HG03064 (cell line): ENCODE data around the gene NME4.

Source experiments
- ATAC-seq: cut with Tn5 transposase; IDR thresholded peaks from one replicate; pipeline ENCODE4 v1.9.1; 2021; ENCODE audit warnings: low read depth; ENCODE audit not compliant: unreplicated experiment

The NME4 gene

DNA sequence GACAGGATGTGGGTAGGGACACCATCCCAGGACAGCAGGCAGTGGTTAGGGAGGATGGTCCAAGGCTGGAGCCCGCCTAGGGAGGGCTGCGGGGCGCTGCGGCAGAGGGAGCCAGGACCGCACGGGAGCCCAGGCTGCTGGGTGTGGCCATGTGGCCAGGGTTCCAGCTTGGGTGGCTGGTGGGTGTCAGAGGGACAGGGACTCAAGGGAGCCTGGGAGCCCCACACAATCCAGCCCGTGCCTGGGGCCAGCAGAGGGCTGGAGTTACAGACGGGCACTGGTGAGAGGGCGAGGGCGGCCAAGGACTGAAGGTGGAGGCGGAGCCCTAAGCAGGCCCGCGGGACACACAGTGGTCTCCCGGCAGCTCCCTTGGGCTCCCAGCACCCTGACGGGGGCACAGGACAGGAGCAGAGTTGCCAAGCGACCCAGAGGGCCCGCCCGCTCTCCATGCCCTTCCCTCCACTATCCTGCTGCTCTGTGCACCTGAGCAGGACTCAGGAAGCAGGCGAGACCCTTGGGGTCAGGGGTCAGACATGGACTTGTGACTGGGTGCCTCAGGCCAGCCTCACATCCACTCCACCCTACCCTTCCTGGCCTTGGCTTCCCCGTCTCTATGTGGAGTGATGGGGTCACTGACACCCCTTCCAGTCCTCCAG is 33.8 kb upstream of the NME4 start:
- no peak for ATAC-seq

DNA sequence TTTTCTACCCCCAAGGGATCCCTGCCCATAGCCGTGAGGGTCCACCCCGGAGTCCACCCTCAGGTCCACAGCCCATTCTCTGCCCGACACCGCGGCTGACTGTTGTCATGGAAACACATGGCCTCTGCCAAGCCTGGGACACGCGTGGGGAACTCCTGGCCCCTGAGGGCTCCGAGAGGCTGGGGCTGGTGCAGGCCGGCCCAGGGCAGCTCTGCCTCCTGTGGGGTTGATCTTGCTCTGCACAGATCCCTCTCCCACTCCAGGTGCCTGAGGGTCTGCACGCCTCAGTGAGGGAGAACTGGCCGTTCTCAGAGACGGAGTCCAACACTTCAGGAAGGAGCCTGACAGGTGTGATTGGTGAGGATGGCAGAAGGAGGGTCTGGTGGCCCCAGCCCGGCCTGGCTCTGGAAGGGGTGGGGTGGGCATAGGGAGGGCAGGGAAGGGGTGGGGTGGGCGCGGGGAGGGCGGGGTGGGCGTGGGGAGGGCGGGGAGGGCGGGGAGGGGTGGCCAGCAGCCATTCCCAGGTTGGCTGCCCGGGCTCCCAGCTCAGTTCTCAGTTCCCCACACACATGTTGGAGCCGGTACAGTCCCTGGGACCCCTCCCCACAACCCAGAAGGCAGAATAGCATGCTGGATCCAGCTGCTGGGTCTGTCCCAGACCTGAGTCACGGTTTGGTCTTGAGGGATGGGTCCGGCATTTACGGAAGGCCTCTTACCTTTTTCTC is 33.1 kb upstream of the NME4 start:
- ATAC-seq = no peak

DNA sequence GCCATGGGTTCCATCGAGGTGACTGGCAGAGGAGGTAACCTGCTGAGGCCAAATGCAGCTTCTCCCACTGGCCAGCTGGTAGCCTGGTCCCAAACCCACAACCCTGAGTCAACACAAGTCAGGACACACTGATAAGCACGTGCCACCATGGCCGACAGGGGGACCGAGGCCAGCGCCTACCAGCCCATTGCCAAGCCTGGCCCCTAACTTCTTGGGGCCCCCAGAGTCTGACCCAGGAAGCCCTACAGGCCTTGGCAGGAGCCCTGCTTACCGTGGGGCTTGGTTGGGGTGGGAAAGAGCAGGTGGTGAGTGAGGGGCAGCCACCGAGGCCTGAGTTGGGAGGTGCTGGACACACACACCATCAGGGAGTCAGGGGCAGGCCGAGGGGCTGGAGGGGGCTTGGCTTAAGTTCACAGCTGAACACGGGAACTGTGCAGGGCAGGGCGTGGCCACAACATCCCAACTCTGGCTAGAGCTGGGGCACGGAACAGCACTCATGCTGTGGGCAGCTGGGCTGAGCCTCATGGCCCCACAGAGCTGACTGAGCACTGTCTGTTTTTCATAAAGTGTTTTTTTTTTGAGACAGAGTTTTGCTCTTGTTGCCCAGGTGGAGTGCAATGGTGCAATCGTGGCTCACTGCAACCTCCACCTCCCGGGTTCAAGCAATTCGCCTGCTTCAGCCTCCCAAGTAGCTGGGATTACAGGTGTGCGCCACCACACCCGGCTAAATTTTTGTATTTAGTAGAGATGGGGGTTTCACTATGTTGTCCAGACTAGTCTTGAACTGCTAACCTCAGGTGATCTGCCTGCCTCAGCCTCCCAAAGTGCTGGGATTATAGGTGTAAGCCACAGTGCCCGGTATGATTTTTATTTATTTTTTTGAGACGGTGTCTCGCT is 32.2 kb upstream of the NME4 start:
- no peak for ATAC-seq

DNA sequence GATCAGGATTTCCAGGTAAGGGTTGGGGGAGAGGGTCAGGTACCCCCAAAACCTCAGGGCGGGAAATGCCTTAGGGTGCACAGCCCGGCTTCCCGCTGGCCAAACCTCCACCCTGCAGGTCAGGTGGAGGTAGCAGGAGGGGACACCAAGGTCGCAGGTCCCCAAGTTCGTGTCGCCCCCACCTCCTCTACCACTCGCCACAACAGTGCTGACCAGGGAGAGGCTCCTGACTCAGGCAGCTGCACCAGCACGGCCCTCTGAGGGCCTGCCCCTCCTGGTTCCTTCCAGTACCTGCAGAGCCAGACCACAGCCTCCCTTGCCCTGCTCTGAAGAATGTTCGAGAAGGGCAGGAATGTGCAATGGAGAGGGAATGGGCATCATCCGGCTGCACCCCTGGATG is 30.5 kb upstream of the NME4 start:
- ATAC-seq = no peak

DNA sequence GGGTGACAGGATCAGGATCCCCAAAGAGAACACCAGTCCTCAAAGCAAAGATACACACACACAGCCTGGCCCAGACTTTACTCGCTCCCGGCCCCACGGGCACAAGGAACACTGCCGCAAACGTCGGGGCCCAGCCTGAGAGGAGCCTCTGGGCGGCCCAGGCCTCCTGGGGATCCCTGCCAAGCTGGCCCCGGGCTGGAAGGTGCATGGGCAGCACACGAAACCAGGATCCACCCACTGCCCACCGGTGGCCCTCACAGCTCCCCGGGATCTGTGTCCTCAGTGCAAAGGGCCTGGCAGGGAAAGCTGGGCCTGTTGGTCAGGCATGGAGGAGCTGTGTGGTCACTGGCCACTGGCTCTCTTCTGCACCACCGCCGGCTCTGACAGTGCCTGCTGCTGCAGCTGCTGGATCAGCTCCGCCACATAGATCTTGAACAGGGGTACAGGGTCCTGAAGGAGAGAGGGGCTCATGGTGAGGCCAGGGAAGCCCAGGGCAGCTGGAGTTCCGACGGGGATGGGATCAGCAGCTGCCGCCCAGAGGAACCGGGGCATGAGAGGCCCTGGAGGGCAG is 29.6 kb upstream of the NME4 start:
- no peak for ATAC-seq

DNA sequence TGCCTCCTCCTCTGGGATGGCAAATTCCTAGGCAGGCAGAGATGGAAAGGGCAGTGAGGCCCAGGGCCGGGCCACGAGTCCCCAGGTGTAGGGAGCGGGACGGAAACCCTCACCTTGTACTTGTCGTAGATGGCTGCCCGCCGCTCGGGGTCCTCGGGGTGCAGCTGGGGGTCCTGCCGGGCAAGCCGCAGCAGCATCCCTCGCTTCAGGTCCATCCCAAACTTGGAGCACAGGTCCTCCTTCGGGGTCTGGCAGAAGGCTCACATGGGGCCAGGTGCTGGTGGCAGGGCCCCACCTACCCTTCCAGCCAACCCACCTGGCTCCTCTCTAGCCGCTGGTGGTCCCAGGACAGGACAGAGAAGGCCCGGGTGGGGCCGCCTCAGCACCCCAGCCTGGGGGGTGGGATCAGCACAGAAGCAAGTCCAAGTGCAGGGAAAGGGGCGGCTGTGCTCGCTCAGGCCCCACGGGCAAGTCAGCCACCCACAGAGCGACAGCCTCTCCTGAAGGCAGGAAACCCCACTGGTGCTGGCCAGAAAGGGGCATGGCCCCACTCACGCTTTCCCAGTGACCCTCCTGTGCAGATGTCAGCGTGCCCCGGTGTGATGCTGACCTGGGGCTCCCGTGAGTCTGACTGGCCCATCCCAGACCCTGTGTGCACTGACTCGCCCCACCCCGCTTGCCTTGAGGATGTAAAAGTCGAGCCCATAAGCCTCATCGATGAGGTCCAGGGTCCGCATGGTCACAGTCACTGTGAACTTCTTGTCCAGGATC is 28.4 kb upstream of the NME4 start:
- ATAC-seq = no peak

DNA sequence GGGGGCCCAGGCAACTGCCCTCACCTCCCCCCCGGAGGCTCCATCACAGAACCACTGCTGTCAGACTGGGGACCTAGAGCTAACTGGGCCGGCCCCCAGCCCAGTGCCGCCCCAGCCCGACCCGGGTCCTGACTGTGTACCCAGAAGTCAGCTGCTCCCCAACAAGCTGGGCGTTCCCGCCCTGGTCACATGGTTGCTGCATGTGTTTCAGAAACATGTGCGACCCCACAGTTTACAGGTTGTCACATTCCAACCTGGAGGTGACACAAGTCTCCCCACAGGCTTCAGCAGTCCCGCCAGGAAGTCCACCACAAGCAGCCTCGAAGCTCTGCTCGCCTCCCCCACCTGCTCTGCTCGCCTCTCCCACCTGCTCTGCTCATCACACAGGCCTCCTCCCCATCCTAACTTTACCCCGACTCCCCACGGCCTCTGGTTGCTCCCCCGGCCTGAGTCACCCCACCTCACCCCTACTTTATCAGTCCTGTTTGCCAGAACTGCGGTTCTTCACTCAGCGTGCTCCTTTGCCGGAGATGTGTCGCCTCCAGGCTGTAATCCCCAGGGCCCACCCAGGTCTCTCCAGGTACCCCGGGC is 27.6 kb upstream of the NME4 start:
- no peak for ATAC-seq

DNA sequence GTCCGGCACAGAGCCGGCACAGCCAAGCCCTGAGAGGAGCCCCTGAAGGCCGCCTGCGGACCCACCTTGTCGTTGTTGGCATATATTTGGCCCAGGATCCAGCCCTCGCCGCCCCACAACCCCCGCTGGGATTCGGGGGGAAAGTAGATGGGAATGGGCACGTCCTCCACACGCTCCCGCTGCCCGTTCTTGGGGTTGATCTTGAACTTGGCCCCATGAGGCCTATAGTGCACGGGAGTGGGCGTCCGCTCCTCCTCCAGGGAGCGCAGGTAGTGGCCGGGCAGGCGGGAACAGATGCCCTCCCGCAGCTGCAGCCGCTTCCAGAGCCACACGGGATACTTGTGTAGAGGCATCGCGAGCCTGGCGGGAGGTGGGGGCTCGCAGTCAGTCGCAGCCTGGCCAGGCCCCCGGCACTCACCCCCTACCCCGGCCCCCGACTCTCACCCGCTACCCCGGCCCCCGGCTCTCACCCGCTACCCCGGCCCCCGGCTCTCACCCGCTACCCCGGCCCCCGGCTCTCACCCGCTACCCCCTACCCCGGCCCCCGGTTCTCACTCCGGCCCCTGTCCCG is 27.0 kb upstream of the NME4 start:
- no peak for ATAC-seq

DNA sequence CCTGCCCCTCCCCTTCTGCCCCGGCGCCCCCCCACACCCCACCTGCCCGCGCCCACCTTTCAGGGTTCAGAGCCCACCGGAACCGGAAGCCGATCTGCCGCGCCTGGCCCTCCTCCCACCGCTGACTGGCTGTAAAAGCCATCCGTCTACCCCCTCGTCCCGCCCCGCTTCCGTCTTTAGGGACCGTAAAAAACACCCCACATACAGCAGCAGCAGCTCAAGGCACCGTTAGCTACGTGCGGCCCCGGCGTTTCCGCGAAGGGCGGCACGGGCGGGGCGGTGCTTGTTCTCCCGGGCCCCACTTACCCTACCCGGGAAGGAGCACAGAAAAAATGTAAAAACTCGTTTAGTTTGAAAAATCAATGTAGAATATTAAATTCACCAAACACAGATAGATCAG is 26.6 kb upstream of the NME4 start, which contains the start of gene MRPL28:
Gene MRPL28, minus strand, starts transcription at position 96 of the 400 bp plus-strand sequence. CDS start 320 bp downstream, outside the sequence.
- no peak for ATAC-seq

DNA sequence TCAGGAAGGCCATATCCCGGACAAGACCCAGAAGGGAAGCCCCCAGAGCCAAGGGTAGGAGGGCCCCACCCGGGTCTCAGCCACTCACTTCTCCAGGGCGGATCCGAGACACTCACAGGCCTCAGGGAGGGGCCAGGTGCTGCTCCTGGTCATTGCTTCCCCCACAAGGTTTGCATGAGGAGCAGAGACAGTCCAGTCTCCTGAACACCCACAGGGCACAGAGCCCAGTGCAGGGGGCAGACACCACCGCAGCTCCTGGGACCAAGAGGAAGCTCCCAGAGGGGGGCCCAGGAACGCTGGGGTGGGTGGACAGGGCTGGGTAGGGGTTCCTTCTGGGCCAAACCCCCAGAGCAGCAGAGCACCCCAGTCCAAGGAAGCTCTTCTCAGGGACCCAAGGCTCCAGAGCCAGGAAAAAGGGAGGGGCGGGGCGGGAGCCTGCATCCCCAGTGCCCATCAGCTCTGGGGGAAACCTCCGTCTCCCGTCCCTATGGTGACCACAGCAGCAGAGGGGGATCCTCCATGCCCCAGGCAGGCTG is 26.0 kb upstream of the NME4 start:
- no peak for ATAC-seq

DNA sequence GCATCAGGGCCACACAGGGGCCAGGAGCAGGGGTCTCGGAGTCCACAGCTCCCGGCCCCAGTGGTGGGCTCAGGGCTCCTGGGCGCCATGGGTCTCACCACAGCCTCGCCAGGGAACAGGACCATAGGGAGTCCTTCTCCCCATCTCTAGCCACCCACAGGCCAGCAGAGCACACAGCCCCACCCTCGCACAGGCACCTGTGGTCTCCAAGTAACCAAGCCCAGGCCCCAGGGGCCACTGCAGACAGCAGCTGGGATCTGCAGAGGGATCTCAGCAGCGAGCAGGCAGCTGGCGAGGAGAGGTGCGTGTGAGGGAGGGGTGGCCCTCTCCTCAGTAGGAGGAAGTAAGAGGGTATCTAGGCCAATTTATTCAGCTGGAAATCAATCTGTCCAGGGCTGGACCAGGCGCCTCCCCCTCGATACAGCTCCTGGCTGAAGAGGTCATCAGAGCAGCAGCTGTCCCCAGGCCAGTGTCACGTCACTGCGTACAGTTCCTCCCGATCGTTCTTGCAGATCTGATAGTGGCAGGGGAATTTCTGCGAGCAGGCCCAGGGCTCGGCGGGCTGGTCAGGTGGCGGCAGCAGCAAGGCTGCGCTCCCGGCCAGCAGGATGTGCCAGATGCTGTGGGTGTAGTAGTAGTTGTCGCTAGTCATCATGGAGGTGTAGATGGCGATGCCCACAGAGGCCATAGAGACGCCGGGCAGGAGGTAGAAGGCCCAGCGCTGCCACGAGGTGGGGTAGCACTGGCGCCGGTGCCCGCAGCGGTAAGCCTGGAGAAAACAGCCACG is 25.3 kb upstream of the NME4 start:
- no peak for ATAC-seq

DNA sequence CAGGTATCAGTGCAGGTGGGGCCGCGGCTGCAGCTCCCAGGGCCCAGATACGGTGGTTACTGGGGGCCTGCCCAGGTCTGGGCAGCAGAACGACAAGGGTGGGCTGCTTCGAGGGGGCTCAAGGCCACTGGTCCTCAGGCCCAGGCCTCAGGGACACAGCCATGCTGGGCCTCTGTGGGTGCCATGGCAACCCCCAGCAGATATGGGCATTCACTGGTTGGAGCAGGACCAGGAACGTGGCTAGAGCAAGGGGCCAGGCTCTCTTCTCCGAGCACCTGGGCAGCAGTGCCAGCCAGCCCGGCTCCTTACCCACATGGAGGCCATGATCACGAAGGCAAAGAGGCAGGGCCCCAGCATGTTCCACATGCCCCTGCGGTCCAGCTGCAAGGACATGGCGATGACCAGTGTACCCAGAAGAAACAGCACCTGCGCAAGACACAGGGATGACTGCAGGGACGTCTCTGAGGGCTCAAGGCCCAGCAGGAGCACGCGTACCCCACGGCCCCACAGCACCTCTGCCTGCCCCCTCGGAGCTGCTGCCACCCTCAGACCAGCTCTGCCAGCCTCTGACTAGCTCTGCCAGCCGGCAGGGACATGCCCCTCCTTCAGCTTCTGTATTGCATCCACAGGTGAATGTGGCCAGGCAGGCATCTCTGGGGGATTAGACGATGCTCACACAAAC is 24.6 kb upstream of the NME4 start:
- no peak for ATAC-seq

DNA sequence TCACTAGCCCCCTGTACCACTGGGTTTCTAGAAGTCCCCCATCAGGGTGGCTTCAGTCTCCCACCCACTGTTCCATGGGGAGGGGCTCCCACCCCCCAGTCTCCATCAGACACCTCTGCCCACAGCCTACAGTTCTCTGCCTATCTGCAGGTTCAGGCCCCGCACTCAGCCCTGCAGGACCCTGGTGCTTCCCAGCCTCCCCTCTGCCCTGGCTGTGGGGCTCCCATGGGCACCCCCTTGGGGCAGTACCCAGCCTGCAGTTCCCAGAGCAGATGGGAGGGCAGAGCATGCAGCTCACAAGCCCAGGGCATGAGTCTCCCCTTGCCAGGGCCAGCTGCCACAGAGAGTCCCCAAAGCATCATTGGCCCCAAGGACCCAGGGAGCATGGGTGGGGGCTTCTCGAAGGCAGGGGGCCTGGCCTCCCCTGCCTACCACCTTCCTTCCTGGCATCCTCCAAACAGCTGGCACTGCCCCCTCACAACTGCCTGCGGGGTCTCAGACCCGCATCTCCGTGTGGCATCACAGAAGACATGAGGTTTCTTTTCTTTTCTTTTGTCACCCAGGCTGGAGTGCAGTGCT is 23.9 kb upstream of the NME4 start:
- no peak for ATAC-seq

DNA sequence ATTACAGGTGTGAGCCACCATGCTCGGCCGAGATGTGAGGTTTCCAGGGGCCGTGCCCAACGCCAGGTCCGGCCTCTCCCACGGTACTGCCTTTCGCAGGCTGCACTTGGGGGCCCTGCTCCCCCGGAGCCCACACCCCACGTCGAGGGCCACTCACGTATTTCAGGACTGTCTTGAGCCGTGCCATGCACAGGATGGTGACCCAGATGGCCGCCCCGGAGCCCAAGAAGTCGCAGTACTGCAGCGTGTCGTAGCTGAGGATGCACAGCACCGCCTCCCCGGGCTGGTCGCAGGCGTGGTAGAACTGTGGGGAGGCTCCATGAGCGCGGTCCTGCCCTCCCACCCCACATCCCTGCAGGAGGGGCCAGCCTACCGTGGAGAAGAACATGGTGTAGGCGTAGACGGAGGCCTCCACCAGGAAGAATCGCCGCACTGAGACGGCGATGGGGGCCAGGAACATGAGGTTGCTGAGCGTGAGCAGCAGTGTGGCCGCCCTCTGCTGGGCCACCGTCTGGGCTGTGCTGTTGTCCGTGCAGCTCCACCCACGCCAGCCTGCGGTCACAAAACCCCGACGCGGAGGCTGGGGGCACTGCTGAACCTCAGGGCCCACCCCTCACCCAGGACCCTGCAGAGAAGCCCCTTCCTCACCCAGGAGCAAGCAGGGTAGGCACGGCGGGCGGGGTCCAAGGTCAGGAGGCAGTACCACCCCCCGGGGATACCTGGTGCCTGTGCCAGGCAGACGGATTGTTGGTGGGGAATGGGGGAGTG is 23.0 kb upstream of the NME4 start:
- no peak for ATAC-seq

DNA sequence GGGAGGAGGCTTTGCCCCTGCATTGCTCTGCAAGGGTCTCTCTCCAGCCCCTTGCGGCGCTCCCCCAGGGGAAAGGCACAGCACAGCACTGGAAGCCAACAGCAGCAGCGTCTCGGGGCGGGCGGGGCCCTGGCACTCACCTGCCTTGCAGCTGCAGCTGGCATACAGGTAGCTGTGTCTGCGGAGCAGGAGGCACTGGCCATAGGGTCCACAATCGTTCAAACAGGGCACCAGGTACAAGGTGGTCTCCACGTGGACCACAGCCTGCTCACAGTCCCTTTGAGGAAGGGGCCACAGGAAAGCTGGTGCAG is 22.4 kb upstream of the NME4 start:
- ATAC-seq = no peak

DNA sequence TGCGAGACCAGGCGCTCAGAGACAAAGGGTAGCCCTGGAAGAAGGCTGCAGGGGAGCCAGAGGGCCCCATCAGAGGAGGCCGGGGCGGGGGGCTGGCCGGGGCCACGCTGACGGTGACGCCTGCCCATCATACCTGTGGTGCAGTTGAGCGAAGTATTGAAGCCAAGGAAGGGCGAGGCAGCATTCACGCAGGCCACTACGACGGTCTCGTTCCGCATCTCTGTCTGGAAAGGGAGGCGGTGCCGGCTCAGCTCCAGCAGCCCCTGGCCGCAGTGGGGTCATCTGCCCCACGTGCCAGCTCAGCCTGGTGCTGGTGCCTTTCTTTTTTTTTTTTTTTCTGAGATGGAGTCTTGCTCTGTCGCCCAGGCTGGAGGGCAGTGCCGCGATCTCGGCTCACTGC is 21.8 kb upstream of the NME4 start:
- no peak for ATAC-seq
